ENCODE results near the gene ELOVL5.

ELOVL5 gene

GRCh38 chr6:53295176-53295575 is 53.6 kb downstream of the ELOVL5 start:
- Histone ChIP-seq H3K9me3 (ENCODE audit: severe bottlenecking) (no peaks in the 10 kb centered on the region), H3K4me3 (ENCODE audit: low read depth, low read length) (no peak overlapping the region), H3K36me3 (peaks cover 44% of the 10 kb centered on the region), H3K27me3 (ENCODE audit: insufficient read depth, low read depth, severe bottlenecking) (no peaks in the 10 kb centered on the region), H3K27ac (no peak overlapping the region)
- DNase-seq = no peak
- TF ChIP-seq CTCF (IDR thresholded peaks at IDR 0.05; ENCODE audit: low read depth, low read length) = no peak

GRCh38 chr6:53294611-53295010 is 54.1 kb downstream of the ELOVL5 start:
- Histone ChIP-seq H3K27ac (no peak overlapping the region), H3K27me3 (ENCODE audit: insufficient read depth, low read depth, severe bottlenecking) (no peaks in the 10 kb centered on the region), H3K36me3 (peaks cover 49% of the 10 kb centered on the region), H3K4me3 (ENCODE audit: low read depth, low read length) (no peak overlapping the region), H3K9me3 (ENCODE audit: severe bottlenecking) (no peaks in the 10 kb centered on the region)
- DNase-seq = no peak
- TF ChIP-seq CTCF (IDR thresholded peaks at IDR 0.05; ENCODE audit: low read depth, low read length) = no peak

- H3K27ac ChIP-seq = no peak overlapping the region
- no peak overlapping the region for H3K4me3 ChIP-seq (ENCODE audit: low read depth, low read length)
- TF ChIP-seq CTCF (IDR thresholded peaks at IDR 0.05; ENCODE audit: low read depth, low read length) = peak; percentile 76
- H3K36me3 ChIP-seq = peaks cover 54% of the 10 kb centered on the region
- H3K27me3 ChIP-seq (ENCODE audit: insufficient read depth, low read depth, severe bottlenecking) = no peaks in the 10 kb centered on the region
- H3K9me3 ChIP-seq (ENCODE audit: severe bottlenecking) = no peaks in the 10 kb centered on the region
- DNase-seq = peak; percentile 53
These were observed 54.7 kb downstream of the ELOVL5 start for GRCh38 chr6:53294095-53294494.

GRCh38 chr6:53293691-53294090 is 55.1 kb downstream of the ELOVL5 start:
- DNase-seq = no peak
- Histone ChIP-seq H3K4me3 (ENCODE audit: low read depth, low read length) (no peak overlapping the region), H3K27me3 (ENCODE audit: insufficient read depth, low read depth, severe bottlenecking) (no peaks in the 10 kb centered on the region), H3K36me3 (peaks cover 56% of the 10 kb centered on the region), H3K27ac (no peak overlapping the region), H3K9me3 (ENCODE audit: severe bottlenecking) (no peaks in the 10 kb centered on the region)
- no peak for TF ChIP-seq CTCF (IDR thresholded peaks at IDR 0.05; ENCODE audit: low read depth, low read length)

GRCh38 chr6:53290537-53291510 is 57.9 kb downstream of the ELOVL5 start:
- Histone ChIP-seq H3K36me3 (peaks cover 74% of the 10 kb centered on the region), H3K27me3 (ENCODE audit: insufficient read depth, low read depth, severe bottlenecking) (no peaks in the 10 kb centered on the region), H3K4me3 (ENCODE audit: low read depth, low read length) (no peak overlapping the region), H3K9me3 (ENCODE audit: severe bottlenecking) (no peaks in the 10 kb centered on the region), H3K27ac (no peak overlapping the region)
- no peak for DNase-seq
- no peak for TF ChIP-seq CTCF (IDR thresholded peaks at IDR 0.05; ENCODE audit: low read depth, low read length)

Data from WERI-Rb-1 (cell line).